ENCODE results near the gene PUS7.
"Not testable (repeated sequence)": the region's sequence is repeated elsewhere in the genome, so short reads cannot be mapped to it uniquely, and the experiment has no call there.

Gene PUS7, protein sequence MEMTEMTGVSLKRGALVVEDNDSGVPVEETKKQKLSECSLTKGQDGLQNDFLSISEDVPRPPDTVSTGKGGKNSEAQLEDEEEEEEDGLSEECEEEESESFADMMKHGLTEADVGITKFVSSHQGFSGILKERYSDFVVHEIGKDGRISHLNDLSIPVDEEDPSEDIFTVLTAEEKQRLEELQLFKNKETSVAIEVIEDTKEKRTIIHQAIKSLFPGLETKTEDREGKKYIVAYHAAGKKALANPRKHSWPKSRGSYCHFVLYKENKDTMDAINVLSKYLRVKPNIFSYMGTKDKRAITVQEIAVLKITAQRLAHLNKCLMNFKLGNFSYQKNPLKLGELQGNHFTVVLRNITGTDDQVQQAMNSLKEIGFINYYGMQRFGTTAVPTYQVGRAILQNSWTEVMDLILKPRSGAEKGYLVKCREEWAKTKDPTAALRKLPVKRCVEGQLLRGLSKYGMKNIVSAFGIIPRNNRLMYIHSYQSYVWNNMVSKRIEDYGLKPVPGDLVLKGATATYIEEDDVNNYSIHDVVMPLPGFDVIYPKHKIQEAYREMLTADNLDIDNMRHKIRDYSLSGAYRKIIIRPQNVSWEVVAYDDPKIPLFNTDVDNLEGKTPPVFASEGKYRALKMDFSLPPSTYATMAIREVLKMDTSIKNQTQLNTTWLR

DNA sequence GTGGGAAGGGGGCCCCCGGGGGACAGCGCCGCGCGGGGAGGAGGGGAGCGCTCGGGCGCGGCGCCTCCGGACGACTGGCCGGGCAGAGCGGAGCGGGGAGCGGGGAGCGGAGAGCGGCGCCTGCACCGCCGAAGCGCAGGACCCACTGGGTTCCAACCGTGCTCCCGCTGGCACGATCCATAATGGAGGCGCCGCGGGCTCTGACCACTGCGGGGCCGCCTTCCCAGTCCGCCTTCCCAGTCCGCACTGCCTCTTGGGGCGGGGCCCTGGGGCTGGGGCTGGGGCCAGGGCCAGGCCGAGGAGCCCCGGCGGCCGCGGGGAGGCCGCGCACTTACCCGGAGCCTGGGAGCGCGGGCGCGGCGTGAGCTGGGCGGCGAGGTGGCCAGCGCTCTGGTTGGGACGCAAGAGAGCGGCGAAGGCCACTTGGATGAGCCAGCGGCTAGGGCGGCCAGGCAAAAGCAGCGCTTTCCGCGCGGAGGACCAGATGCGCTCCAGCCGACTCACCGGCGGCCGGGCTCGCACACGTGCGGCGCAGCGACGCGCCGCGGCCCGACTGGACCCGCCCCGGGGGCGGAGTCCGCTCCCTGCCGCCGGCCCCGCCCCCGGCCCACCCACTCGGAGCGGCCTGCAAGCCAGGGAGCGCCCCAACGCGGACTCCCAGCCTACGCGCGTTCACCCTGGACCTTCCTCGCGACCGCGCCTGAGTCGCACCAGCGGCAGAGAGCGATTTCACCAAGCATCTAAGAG lies at the start of gene PUS7:
PUS7 (minus strand) TSS at position 555 of the 747 bp plus-strand sequence. CDS start 13,759 bp downstream, outside the sequence.
- DNase-seq = peak; percentile 86
- in situ Hi-C loops (cut with MboI; ENCODE audit: low pct_unique_long_range_greater_than_20kb, low sequenced_read_pairs) = no loop called here

DNA sequence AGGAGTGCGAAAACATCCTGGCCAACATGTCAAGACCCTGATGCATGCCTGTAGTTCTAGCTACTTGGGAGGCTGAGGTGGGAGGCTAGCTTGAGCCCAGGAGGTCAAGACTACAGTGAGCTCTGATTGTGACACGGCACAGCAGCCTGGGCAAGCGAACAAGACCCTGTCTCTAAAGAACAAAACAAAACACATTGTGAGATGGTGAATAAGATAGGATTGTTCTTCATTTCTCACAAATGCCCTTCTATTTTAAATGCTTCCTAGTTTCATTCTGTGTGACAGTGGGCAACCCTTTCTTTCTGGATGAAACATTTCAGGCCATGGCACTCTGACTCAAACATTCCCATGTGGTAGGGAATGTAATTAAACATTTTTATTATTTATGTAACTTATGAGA lies 45.8 kb upstream of the PUS7 start:
- in situ Hi-C loops (cut with MboI; ENCODE audit: low pct_unique_long_range_greater_than_20kb, low sequenced_read_pairs) = no loop called here
- DNase-seq = no peak

DNA sequence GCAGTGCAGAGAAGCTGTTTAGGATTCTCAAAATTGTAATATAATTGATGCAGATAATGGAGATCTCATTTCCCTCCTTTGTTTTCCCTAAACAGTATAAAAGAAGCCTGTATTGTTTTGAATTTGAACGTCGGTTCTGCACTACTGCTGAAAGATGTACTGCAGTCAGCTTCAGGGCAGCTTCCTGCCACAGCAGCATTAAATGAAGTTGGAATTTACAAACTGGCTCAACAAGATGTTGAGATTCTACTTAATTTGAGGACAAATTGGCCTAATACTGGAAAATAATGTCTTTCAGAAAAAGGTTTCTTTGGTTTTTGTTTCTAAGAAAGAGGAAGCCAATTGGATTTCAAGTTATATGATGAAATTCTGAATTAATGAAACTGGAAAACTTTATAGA lies 45.0 kb upstream of the PUS7 start:
- DNase-seq = no peak
- in situ Hi-C loops (cut with MboI; ENCODE audit: low pct_unique_long_range_greater_than_20kb, low sequenced_read_pairs) = no loop called here

DNA sequence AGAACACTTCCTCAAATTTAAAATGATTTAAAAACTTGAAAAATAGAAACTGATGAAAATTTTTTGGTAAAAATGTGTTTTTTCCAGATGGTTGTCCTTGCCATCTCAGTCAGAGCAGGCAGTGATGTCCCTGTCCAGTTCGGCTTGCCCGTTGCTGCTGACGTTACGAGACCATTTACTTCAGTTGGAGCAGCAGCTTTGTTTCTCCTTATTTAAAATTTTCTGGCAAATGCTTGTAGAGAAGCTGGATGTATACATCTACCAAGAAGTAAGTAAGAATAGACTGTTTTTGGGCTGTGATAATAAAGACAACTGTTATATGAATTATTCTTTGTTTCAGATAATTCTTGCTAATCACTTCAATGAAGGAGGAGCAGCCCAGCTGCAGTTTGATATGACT lies 43.1 kb upstream of the PUS7 start:
- no peak for DNase-seq
- in situ Hi-C loops (cut with MboI; ENCODE audit: low pct_unique_long_range_greater_than_20kb, low sequenced_read_pairs) = no loop called here

DNA sequence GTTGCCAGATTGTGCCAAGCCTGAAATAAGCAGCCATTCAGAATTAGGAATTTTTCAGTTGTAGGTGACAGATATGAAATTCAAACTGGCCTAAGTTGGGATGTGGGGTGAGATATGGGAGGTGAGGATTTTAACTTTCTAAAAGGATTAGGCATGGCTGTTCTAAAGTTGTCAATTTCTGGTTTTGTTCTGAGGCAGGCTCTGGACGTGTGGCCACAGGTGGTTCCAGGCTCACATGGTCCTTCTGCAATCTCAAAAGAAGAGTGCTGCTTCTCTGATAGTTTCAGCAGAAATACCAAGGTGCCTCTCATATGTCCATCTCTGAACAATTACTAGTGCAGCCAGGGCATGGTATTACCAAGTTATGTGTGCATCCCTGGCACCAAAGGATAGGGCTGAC lies 37.9 kb upstream of the PUS7 start:
- in situ Hi-C loops (cut with MboI; ENCODE audit: low pct_unique_long_range_greater_than_20kb, low sequenced_read_pairs) = no loop called here
- DNase-seq = no peak

DNA sequence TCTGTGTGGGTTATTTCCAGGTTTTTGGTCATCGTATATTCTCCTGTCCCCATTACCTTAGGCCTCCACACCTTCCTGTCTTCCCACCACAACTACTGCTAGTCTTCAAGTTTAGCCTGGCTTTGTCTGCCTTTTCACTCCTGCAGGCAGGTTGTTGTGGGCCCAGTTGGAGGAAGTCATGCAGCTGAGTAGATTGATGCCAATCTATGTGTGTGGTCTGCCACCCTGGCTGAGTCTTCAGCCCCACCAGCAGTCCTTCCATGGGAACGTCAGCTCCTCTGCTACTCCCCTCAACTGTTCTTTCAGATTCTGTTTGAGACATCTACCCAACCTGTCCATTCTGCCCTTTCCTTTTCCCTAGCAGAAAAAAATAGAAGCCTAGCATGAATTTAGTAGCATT lies 16.3 kb upstream of the PUS7 start:
- DNase-seq = no peak
- in situ Hi-C loops (cut with MboI; ENCODE audit: low pct_unique_long_range_greater_than_20kb, low sequenced_read_pairs) = no loop called here

DNA sequence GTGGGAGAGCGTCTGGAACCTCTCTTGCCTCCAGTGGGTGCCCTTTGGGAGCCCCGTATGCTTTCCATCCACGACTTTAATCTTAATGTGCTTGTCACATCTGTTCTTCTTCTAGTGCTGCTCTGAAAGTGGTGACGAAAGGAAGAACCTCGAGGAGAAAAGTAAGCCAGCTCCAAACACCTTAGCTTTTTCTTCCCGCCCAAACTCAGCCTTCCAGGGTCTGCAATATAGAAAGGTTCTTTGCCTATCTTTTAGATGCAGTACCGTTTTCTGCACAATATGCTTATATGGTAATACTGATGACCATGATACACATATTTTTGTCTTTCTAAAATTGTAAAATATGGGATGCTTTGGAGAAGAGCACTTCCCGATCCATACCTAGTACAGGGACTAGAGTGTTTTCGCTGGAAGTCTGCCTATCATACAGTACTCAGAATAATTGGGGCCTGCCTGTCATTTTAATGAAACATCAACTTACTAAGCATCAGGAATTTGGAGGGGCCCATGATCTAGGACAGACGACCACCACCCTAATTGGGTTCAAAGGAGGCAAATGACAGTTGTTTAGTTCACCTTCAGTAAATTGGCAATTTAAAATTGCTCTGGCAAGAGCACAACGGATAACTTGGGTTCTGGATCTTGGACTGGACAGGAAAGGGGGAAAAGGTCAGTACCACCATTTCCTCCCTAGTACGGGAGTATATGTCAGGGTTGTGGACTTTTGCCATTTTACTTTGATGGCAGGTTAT lies 10.8 kb upstream of the PUS7 start:
- in situ Hi-C loops (cut with MboI; ENCODE audit: low pct_unique_long_range_greater_than_20kb, low sequenced_read_pairs) = no loop called here

DNA sequence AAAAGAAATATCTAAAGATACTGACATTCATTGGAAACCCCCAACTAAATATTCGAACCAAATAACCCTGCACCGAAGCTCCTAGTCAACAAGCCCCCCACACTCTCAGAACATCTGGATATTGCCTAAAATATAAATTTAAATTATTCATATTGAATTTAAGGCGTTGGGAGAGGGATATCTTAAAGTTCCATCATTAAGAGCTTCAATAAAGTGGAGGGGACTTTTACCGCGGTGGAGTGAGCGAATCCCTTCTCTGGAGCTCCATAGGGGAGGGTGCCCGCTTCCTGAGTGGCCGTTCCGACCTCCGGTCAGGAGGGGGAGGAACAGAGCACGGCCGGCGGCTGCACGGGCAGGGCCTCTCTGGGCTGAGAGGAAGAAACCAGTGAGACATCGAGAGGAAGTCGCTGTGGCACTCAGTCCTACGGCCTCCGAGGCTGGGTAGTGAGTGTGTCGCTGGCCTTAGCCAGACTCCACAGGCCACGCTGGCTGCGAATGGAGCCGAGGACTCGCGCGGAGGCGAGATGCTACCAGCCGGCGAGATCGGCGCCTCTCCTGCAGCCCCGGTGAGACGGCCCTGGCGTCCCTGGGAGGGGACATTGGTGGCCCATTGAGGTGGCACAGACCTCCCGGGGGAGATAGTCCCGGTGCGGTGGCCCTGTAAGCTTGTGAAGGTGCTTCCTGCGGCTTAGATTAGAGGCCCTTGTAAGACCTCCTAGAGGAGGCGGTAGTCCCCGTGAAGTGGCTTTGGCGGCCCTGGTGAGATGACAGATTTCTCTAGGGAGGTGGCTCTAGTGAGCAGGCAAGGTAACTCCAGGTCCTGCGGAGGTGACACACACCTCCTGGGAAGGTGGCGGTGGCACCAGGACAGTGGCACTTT lies 10.0 kb upstream of the PUS7 start, which contains the start of gene RINT1:
RINT1 (plus strand) TSS at position 410 of the 880 bp plus-strand sequence; CDS start at position 525, 115 bp downstream.
- peak; percentile 96 for DNase-seq
- in situ Hi-C loops (cut with MboI; ENCODE audit: low pct_unique_long_range_greater_than_20kb, low sequenced_read_pairs) = no loop called here

More for the DNA sequence above, 10.8 kb upstream of the PUS7 start:
- no peak for DNase-seq

DNA sequence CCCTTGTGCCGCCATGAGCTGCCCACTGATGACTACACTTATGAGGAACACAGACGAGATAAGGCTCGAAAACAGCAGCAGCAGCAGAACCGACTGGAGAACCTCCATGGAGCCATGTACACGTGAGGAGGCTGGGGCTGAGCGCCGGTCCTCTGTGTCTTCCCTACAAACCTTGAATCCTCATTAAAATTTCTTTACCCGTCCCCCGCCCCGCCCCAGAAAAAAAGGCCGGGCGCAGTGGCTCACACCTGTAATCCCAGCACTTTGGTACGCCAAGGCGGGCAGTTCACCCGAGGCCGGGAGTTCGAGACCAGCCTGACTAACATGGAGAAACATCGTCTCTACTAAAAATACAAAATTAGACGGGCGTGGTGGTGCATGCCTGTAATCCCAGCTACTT lies 8.5 kb upstream of the PUS7 start:
- in situ Hi-C loops (cut with MboI; ENCODE audit: low pct_unique_long_range_greater_than_20kb, low sequenced_read_pairs) = no loop called here
- no peak for DNase-seq

DNA sequence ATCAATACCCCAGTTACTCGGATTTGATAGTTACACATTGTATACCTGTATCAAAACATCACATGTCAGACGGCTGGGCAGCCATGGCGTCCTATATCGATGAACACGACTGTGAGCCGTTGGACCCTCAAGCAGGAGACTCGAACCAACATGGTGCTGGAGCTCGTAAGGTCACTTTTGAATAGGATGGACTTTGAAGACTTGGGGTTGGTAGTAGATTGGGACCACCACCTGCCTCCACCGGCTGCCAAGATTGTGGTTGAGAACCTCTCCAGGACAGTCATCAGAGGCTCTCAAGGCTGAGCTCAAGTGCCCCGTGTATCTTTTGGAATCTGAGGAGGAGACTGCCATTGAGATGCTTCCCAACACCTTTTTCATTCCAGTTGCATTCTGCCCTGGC lies 8.1 kb upstream of the PUS7 start:
- no peak for DNase-seq
- in situ Hi-C loops (cut with MboI; ENCODE audit: low pct_unique_long_range_greater_than_20kb, low sequenced_read_pairs) = no loop called here

DNA sequence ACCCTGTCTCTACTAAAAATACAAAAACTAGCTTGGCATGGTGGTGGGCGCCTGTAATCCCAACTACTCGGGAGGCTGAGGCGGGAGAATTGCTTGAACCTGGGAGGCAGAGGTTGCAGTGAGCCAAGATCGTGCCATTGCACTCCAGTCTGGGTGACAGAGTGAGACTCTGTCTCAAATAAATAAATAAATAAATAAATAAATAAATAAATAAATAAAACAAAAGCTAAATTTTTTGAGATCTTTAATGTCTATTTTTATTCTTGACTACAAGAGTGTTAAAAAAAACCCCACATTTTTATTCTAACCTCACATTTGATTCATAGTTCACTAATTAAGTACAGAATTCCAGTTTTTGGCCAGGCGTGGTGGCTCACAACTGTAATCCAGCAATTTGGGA lies 5.7 kb upstream of the PUS7 start:
- not testable (repeated sequence) for DNase-seq

DNA sequence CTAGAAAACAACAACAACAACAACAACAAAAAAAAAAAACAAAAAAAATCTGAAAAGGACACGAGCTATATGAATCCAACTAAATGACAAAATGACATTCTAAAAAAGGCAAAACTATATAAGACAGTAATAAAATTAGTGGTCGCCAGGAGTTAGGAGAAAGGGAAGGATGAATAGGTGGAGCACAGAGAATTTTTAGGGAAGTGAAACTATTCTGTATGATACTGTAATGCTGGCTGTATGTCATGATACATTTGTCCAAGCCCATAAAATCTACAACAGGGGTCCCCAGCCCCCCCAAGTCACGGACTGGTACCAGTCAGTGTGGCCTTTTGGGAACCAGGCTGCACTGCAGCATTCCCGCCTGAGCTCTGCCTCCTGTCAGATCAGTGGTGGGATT lies 2.8 kb upstream of the PUS7 start:
- DNase-seq = no peak
- in situ Hi-C loops (cut with MboI; ENCODE audit: low pct_unique_long_range_greater_than_20kb, low sequenced_read_pairs) = no loop called here

More for the DNA sequence above, 5.7 kb upstream of the PUS7 start:
- in situ Hi-C loops (cut with MboI; ENCODE audit: low pct_unique_long_range_greater_than_20kb, low sequenced_read_pairs) = not testable (repeated sequence)

DNA sequence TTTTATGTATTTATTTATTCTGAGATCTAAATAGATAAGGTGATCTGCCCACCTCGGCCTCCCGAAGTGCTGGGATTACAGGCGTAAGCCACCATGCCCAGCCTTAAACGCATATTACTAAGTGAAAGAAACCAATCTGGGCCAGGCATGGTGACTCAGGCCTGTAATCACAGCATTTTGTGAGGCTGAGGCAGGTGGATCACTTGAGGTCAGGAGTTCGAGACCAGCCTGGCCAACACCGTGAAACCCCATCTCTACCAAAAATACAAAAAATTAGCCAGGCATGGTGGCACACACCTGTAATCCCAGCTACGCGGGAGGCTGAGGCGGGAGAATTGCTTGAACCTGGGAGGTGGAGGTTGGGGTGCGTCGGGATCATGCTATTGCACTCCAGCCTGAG lies 2.4 kb upstream of the PUS7 start:
- in situ Hi-C loops (cut with MboI; ENCODE audit: low pct_unique_long_range_greater_than_20kb, low sequenced_read_pairs); DNase-seq: not testable (repeated sequence)

DNA sequence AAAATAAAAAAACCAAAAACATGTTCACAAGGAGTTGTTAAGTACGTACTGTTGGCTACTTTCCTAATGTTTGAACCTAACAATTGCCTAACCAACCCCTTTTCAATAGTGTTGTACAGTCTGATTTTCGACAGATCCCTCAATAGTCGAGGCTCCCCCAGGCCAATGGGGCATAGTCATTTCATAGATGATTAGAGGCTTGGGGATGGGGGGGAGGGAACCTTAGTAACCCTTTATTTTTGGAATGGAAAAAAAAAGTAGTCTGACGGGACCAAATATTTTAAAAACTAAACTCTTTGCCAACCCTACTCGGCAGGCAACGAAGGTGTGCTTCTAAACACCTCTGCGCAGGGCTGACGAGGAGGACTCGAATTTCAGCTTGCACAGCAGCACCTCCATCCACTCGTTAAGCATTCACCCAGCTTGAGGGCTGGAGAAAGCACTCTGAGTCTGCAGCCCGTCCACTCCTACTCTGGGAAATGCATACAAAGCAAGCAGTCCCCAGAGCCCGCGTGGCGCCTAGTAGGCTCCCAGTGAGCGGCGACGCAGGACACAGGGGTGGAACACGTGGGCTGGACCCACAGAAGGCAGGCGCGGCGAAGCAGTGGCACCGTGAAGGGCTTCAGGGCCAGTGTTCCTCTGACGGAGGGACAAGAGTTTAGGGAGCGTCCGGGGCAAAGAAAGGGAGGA lies 899 bp downstream of the PUS7 start:
- in situ Hi-C loops (cut with MboI; ENCODE audit: low pct_unique_long_range_greater_than_20kb, low sequenced_read_pairs) = no loop called here
- DNase-seq = peak; percentile 69

DNA sequence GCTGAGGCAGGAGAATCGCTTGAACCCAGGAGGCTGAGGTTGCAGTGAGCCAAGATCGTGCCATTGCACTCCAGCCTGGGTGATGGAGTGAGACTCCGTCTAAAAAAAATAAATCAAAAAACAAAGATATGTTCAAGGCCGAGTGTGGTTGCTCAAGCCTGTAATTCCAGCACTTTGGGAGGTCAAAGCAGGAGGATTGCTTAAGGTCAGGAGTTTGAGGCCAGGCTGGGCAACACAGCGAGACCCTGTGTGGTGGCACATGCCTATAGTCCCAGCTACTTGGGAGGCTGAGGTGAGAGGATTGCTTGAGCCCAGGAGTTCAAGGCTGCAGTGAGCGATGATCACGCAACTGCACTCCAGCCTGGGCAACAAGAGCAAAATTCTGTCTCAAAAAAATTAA lies 1.5 kb downstream of the PUS7 start:
- DNase-seq; in situ Hi-C loops (cut with MboI; ENCODE audit: low pct_unique_long_range_greater_than_20kb, low sequenced_read_pairs): not testable (repeated sequence)

DNA sequence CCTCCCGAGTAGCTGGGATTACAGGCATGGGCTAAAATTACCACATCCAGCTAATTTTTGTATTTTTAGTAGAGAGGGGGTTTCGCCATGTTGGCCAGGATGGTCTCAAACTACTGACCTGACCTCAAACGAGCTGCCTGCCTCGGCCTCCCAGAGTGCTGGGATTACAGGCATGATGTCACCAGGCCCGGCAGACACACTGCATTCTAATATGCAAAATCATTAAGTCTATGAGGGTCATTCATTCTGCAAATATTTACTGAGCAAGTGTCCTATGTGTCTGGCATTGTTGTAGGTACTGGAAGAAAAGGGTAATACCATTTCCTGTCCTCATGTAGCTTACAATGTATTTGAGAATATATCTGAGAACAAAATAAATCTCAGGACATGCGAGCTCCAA lies 2.7 kb downstream of the PUS7 start:
- in situ Hi-C loops (cut with MboI; ENCODE audit: low pct_unique_long_range_greater_than_20kb, low sequenced_read_pairs) = no loop called here
- no peak for DNase-seq

DNA sequence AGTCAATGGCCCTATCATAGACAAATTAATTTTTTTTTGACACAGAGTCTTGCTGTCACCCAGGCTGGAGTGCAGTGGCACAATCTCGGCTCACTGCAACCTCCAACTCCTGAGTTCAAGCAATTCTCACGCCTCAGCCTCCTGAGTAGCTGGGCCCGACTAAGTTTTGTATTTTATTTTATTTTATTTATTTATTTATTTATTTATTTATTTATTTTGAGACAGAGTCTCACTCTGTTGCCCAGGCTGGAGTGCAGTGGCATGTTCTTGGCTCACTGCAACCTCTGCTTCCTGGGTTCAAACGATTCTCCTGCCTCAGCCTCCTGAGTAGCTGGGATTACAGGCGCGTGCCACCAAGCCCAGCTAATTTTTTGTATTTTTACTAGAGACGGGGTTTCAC lies 6.5 kb downstream of the PUS7 start:
- in situ Hi-C loops (cut with MboI; ENCODE audit: low pct_unique_long_range_greater_than_20kb, low sequenced_read_pairs); DNase-seq: not testable (repeated sequence)

All from KBM-7 (cell line).